HG03558 (cell line): Measurements from ENCODE around the gene PNMA8B.

Experiments
- ATAC-seq: cut with Tn5 transposase; IDR thresholded peaks from one replicate; pipeline ENCODE4 v1.9.1; 2021; ENCODE audit warnings: moderate number of reproducible peaks; ENCODE audit not compliant: unreplicated experiment; ENCODE audit errors: extremely low read depth

PNMA8B gene

GRCh38 chr19:46489445-46490272 is 6.0 kb downstream of the PNMA8B start:
- no peak for ATAC-seq

- no peak for ATAC-seq
Measured at GRCh38 chr19:46488551-46488950, 7.1 kb downstream of the PNMA8B start.

- ATAC-seq = no peak
Measured at GRCh38 chr19:46487802-46488445, 7.7 kb downstream of the PNMA8B start.

GRCh38 chr19:46487178-46487801 is 8.4 kb downstream of the PNMA8B start:
- ATAC-seq = no peak

GRCh38 chr19:46486358-46486757 is 9.3 kb downstream of the PNMA8B start:
- ATAC-seq = no peak

GRCh38 chr19:46484656-46485055 is 11.0 kb downstream of the PNMA8B start:
- no peak for ATAC-seq

- ATAC-seq = no peak
Measured at GRCh38 chr19:46482631-46483030, 13.0 kb downstream of the PNMA8B start.

GRCh38 chr19:46481947-46482346 is 13.7 kb downstream of the PNMA8B start:
- no peak for ATAC-seq

GRCh38 chr19:46481223-46481848 is 14.3 kb downstream of the PNMA8B start:
- no peak for ATAC-seq

GRCh38 chr19:46480415-46480814 is 15.3 kb downstream of the PNMA8B start:
- no peak for ATAC-seq

GRCh38 chr19:46478356-46478986 is 17.2 kb downstream of the PNMA8B start:
- ATAC-seq = no peak

GRCh38 chr19:46475986-46476385 is 19.7 kb downstream of the PNMA8B start:
- no peak for ATAC-seq

- no peak for ATAC-seq
Measured at GRCh38 chr19:46474211-46474610, 21.5 kb downstream of the PNMA8B start.

GRCh38 chr19:46472592-46472991 is 23.1 kb downstream of the PNMA8B start:
- ATAC-seq = no peak

GRCh38 chr19:46471811-46472543 is 23.7 kb downstream of the PNMA8B start:
- no peak for ATAC-seq

GRCh38 chr19:46471116-46471733 is 24.4 kb downstream of the PNMA8B start, which contains the start of gene PNMA8A:
PNMA8A (minus strand) TSS chr19:46471563; CDS start chr19:46471035, 528 bp downstream.
- no peak for ATAC-seq

GRCh38 chr19:46470376-46470775 is 25.3 kb downstream of the PNMA8B start:
- no peak for ATAC-seq

GRCh38 chr19:46469541-46470185 is 26.0 kb downstream of the PNMA8B start:
- ATAC-seq = no peak
